ENCODE measurements around the gene DCLK1.

The DCLK1 gene

GRCh38 chr13:35833608-35834275 is 297.4 kb downstream of the DCLK1 start:
- H3K27ac ChIP-seq (ENCODE audit: low read depth, low read length, severe bottlenecking): no peak overlapping the region
- no peaks in the 10 kb centered on the region for H3K9me3 ChIP-seq (ENCODE audit: control insufficient read depth, low read length)
- H3K4me3 ChIP-seq (ENCODE audit: extremely low read depth, insufficient read depth, low read length, poor library complexity, severe bottlenecking): no peak overlapping the region
- H3K4me1 ChIP-seq (ENCODE audit: control insufficient read depth, insufficient read depth, low read length, poor library complexity, severe bottlenecking): peaks cover 35% of the 10 kb centered on the region
- H3K36me3 ChIP-seq (ENCODE audit: control insufficient read depth, insufficient read depth, low read length): peaks cover 6% of the 10 kb centered on the region
- 89 to 100% methylated on average over 1 to 5 of the region's 6 CpGs for WGBS, 2 experiments (ENCODE audit: insufficient coverage in 2 of 2)

- peaks cover 6% of the 10 kb centered on the region for H3K36me3 ChIP-seq (ENCODE audit: control insufficient read depth, insufficient read depth, low read length)
- 89 to 95% methylated on average over 5 to 9 of the region's 9 CpGs for WGBS, 2 experiments (ENCODE audit: insufficient coverage in 2 of 2)
- no peak overlapping the region for H3K4me3 ChIP-seq (ENCODE audit: extremely low read depth, insufficient read depth, low read length, poor library complexity, severe bottlenecking)
- H3K27ac ChIP-seq (ENCODE audit: low read depth, low read length, severe bottlenecking): peak overlapping the region; percentile 60
- peaks cover 33% of the 10 kb centered on the region for H3K4me1 ChIP-seq (ENCODE audit: control insufficient read depth, insufficient read depth, low read length, poor library complexity, severe bottlenecking)
- no peaks in the 10 kb centered on the region for H3K9me3 ChIP-seq (ENCODE audit: control insufficient read depth, low read length)
Observed at GRCh38 chr13:35833031-35833430, 298.2 kb downstream of the DCLK1 start.

- no peak overlapping the region for H3K4me3 ChIP-seq (ENCODE audit: extremely low read depth, insufficient read depth, low read length, poor library complexity, severe bottlenecking)
- 67% methylated on average over 1 of the region's 1 CpG; no CpG with 5 or more reads in 1 of the 2 experiments for WGBS, 2 experiments (ENCODE audit: insufficient coverage in 2 of 2)
- peaks cover 6% of the 10 kb centered on the region for H3K36me3 ChIP-seq (ENCODE audit: control insufficient read depth, insufficient read depth, low read length)
Observed at GRCh38 chr13:35832551-35832950, 298.6 kb downstream of the DCLK1 start.

GRCh38 chr13:35830850-35831450 is 300.2 kb downstream of the DCLK1 start:
- peaks cover 27% of the 10 kb centered on the region for H3K4me1 ChIP-seq (ENCODE audit: control insufficient read depth, insufficient read depth, low read length, poor library complexity, severe bottlenecking)
- WGBS, 2 experiments (ENCODE audit: insufficient coverage in 2 of 2): 86% methylated on average over 1 of the region's 2 CpGs; no CpG with 5 or more reads in 1 of the 2 experiments
- no peak overlapping the region for H3K27ac ChIP-seq (ENCODE audit: low read depth, low read length, severe bottlenecking)
- peaks cover 6% of the 10 kb centered on the region for H3K36me3 ChIP-seq (ENCODE audit: control insufficient read depth, insufficient read depth, low read length)
- no peak overlapping the region for H3K4me3 ChIP-seq (ENCODE audit: extremely low read depth, insufficient read depth, low read length, poor library complexity, severe bottlenecking)
- H3K9me3 ChIP-seq (ENCODE audit: control insufficient read depth, low read length): no peaks in the 10 kb centered on the region

More at GRCh38 chr13:35832551-35832950, 298.6 kb downstream of the DCLK1 start:
- Histone ChIP-seq H3K9me3 (ENCODE audit: control insufficient read depth, low read length) (no peaks in the 10 kb centered on the region), H3K4me1 (ENCODE audit: control insufficient read depth, insufficient read depth, low read length, poor library complexity, severe bottlenecking) (peaks cover 33% of the 10 kb centered on the region), H3K27ac (ENCODE audit: low read depth, low read length, severe bottlenecking) (peak overlapping the region; percentile 60)

GRCh38 chr13:35826626-35827254 is 304.4 kb downstream of the DCLK1 start:
- Histone ChIP-seq H3K27ac (ENCODE audit: low read depth, low read length, severe bottlenecking) (no peak overlapping the region), H3K36me3 (ENCODE audit: control insufficient read depth, insufficient read depth, low read length) (no peaks in the 10 kb centered on the region), H3K9me3 (ENCODE audit: control insufficient read depth, low read length) (no peaks in the 10 kb centered on the region), H3K4me3 (ENCODE audit: extremely low read depth, insufficient read depth, low read length, poor library complexity, severe bottlenecking) (no peak overlapping the region), H3K4me1 (ENCODE audit: control insufficient read depth, insufficient read depth, low read length, poor library complexity, severe bottlenecking) (peaks cover 4% of the 10 kb centered on the region)
- WGBS, 2 experiments (ENCODE audit: insufficient coverage in 2 of 2): 66 to 100% methylated on average over 1 to 5 of the region's 10 CpGs

- Histone ChIP-seq H3K9me3 (ENCODE audit: control insufficient read depth, low read length) (no peaks in the 10 kb centered on the region), H3K36me3 (ENCODE audit: control insufficient read depth, insufficient read depth, low read length) (no peaks in the 10 kb centered on the region), H3K27ac (ENCODE audit: low read depth, low read length, severe bottlenecking) (no peak overlapping the region), H3K4me3 (ENCODE audit: extremely low read depth, insufficient read depth, low read length, poor library complexity, severe bottlenecking) (no peak overlapping the region), H3K4me1 (ENCODE audit: control insufficient read depth, insufficient read depth, low read length, poor library complexity, severe bottlenecking) (no peaks in the 10 kb centered on the region)
- 92 to 94% methylated on average over 8 of the region's 8 CpGs for WGBS, 2 experiments (ENCODE audit: insufficient coverage in 2 of 2)
Observed at GRCh38 chr13:35824825-35825224, 306.4 kb downstream of the DCLK1 start.

GRCh38 chr13:35824395-35824794 is 306.8 kb downstream of the DCLK1 start:
- H3K9me3 ChIP-seq (ENCODE audit: control insufficient read depth, low read length): no peaks in the 10 kb centered on the region
- WGBS, 2 experiments (ENCODE audit: insufficient coverage in 2 of 2): 90 to 92% methylated on average over 12 of the region's 12 CpGs
- no peaks in the 10 kb centered on the region for H3K36me3 ChIP-seq (ENCODE audit: control insufficient read depth, insufficient read depth, low read length)
- no peak overlapping the region for H3K27ac ChIP-seq (ENCODE audit: low read depth, low read length, severe bottlenecking)
- H3K4me3 ChIP-seq (ENCODE audit: extremely low read depth, insufficient read depth, low read length, poor library complexity, severe bottlenecking): no peak overlapping the region
- H3K4me1 ChIP-seq (ENCODE audit: control insufficient read depth, insufficient read depth, low read length, poor library complexity, severe bottlenecking): no peaks in the 10 kb centered on the region

- 73 to 82% methylated on average over 5 to 6 of the region's 7 CpGs for WGBS, 2 experiments (ENCODE audit: insufficient coverage in 2 of 2)
- H3K36me3 ChIP-seq (ENCODE audit: control insufficient read depth, insufficient read depth, low read length): no peaks in the 10 kb centered on the region
- no peaks in the 10 kb centered on the region for H3K4me1 ChIP-seq (ENCODE audit: control insufficient read depth, insufficient read depth, low read length, poor library complexity, severe bottlenecking)
Observed at GRCh38 chr13:35822666-35823065, 308.5 kb downstream of the DCLK1 start.

GRCh38 chr13:35818633-35819067 is 312.5 kb downstream of the DCLK1 start:
- WGBS, 2 experiments (ENCODE audit: insufficient coverage in 2 of 2): 62 to 83% methylated on average over 2 of the region's 3 CpGs

More at GRCh38 chr13:35822666-35823065, 308.5 kb downstream of the DCLK1 start:
- Histone ChIP-seq H3K27ac (ENCODE audit: low read depth, low read length, severe bottlenecking) (no peak overlapping the region), H3K4me3 (ENCODE audit: extremely low read depth, insufficient read depth, low read length, poor library complexity, severe bottlenecking) (no peak overlapping the region), H3K9me3 (ENCODE audit: control insufficient read depth, low read length) (no peaks in the 10 kb centered on the region)

GRCh38 chr13:35817642-35818607 is 313.3 kb downstream of the DCLK1 start:
- Histone ChIP-seq H3K4me1 (ENCODE audit: control insufficient read depth, insufficient read depth, low read length, poor library complexity, severe bottlenecking) (no peaks in the 10 kb centered on the region), H3K36me3 (ENCODE audit: control insufficient read depth, insufficient read depth, low read length) (no peaks in the 10 kb centered on the region), H3K27ac (ENCODE audit: low read depth, low read length, severe bottlenecking) (no peak overlapping the region), H3K9me3 (ENCODE audit: control insufficient read depth, low read length) (no peaks in the 10 kb centered on the region), H3K4me3 (ENCODE audit: extremely low read depth, insufficient read depth, low read length, poor library complexity, severe bottlenecking) (no peak overlapping the region)
- WGBS, 2 experiments (ENCODE audit: insufficient coverage in 2 of 2): 81 to 89% methylated on average over 4 to 5 of the region's 5 CpGs

More at GRCh38 chr13:35818633-35819067, 312.5 kb downstream of the DCLK1 start:
- Histone ChIP-seq H3K36me3 (ENCODE audit: control insufficient read depth, insufficient read depth, low read length) (no peaks in the 10 kb centered on the region), H3K9me3 (ENCODE audit: control insufficient read depth, low read length) (no peaks in the 10 kb centered on the region), H3K4me3 (ENCODE audit: extremely low read depth, insufficient read depth, low read length, poor library complexity, severe bottlenecking) (no peak overlapping the region), H3K27ac (ENCODE audit: low read depth, low read length, severe bottlenecking) (no peak overlapping the region), H3K4me1 (ENCODE audit: control insufficient read depth, insufficient read depth, low read length, poor library complexity, severe bottlenecking) (no peaks in the 10 kb centered on the region)
